OCI-LY7 (cell line): ENCODE results near the gene RSU1. TPM values are rescaled to one million over a fixed set of nuclear protein-coding genes. Genes with fewer than 3 reads are reported as not detected.

Experiments used
- BruUV-seq: library from RNA; stranded (reverse); fragments of 400-500 nt; replicated peaks from 2 replicates; lab custom pipeline; 2021; lab: Mats Ljungman, UMichigan
- CTCF ChIA-PET: fragments of 300-600 bp; sonication (Branson Sonifier 250); formaldehyde crosslinking; loops from one replicate; lab custom pipeline; 2022; ENCODE audit warnings: antibody characterized with exemption; ENCODE audit not compliant: unreplicated experiment; lab: Charles Lee
- POLR2A ChIA-PET: fragments of 300-600 bp; sonication (Branson Sonifier 250); formaldehyde crosslinking; loops from one replicate; lab custom pipeline; 2022; ENCODE audit warnings: antibody characterized with exemption; lab: Charles Lee
- DNase-seq: peaks from one replicate; pipeline ENCODE4 v3.0.0-alpha.2; 2015; ENCODE audit warnings: low spot score
- H2AFZ ChIP-seq: fragments of 200-600 bp; sonication (generic), shearing (Covaris generic); 2 replicates; pipeline ENCODE4 v1.6.1; 2014; ENCODE audit warnings: mild to moderate bottlenecking, antibody characterized with exemption, low read length, moderate library complexity
- H3K27ac ChIP-seq: fragments of 200-600 bp; sonication (generic); 2 replicates; pipeline ENCODE4 v1.5.1; 2014; ENCODE audit warnings: mixed run types, low read depth, mild to moderate bottlenecking, moderate library complexity, low read length, inconsistent platforms; ENCODE audit not compliant: poor library complexity, severe bottlenecking
- H3K36me3 ChIP-seq: fragments of 200-600 bp; sonication (generic); 2 replicates; pipeline ENCODE4 v1.6.1; 2014; ENCODE audit warnings: mild to moderate bottlenecking, antibody characterized with exemption, low read length, moderate library complexity, mixed read lengths; ENCODE audit not compliant: insufficient read depth
- H3K4me1 ChIP-seq: fragments of 200-600 bp; sonication (generic); 2 replicates; pipeline ENCODE4 v1.5.1; 2014; ENCODE audit warnings: mild to moderate bottlenecking, low read length; ENCODE audit not compliant: insufficient read depth, poor library complexity, severe bottlenecking
- H3K4me2 ChIP-seq: fragments of 200-600 bp; sonication (generic); 2 replicates; pipeline ENCODE4 v1.6.1; 2014; ENCODE audit warnings: mild to moderate bottlenecking, low read length
- H3K4me3 ChIP-seq: fragments of 200-600 bp; sonication (generic); 2 replicates; pipeline ENCODE4 v1.5.1; 2014; ENCODE audit warnings: mild to moderate bottlenecking, low read depth, low read length; ENCODE audit not compliant: poor library complexity, severe bottlenecking
- H3K79me2 ChIP-seq: fragments of 200-600 bp; sonication (generic); 2 replicates; pipeline ENCODE4 v1.6.1; 2016; ENCODE audit warnings: low read depth, mild to moderate bottlenecking, low read length, moderate library complexity, mixed read lengths; ENCODE audit not compliant: insufficient read depth
- H3K9me2 ChIP-seq: fragments of 200-600 bp; sonication (generic); 2 replicates; pipeline ENCODE4 v1.6.1; 2016; ENCODE audit warnings: mild to moderate bottlenecking, low read length, mixed read lengths; ENCODE audit not compliant: insufficient read depth
- H3K9me3 ChIP-seq: fragments of 200-600 bp; sonication (generic); 2 replicates; pipeline ENCODE4 v1.6.1; 2014; ENCODE audit warnings: mild to moderate bottlenecking, mixed run types, low read length, mixed read lengths
- H4K20me1 ChIP-seq: fragments of 200-600 bp; sonication (generic); 2 replicates; pipeline ENCODE4 v1.6.1; 2014; ENCODE audit warnings: mild to moderate bottlenecking, antibody characterized with exemption, low read length, moderate library complexity, mixed read lengths; ENCODE audit not compliant: insufficient read depth
- CTCF ChIP-seq: fragments of 200-600 bp; sonication (generic); conservative IDR thresholded peaks from 2 replicates; pipeline ENCODE4 v1.5.1; 2014; ENCODE audit warnings: mild to moderate bottlenecking, antibody characterized with exemption, low read length, moderate library complexity, mixed read lengths
- EZH2phosphoT487 ChIP-seq: fragments of 200-600 bp; sonication (generic); IDR thresholded peaks from 2 replicates; pipeline ENCODE4 v1.6.1; 2018; ENCODE audit warnings: low read depth, borderline replicate concordance, mild to moderate bottlenecking, mixed run types, antibody characterized with exemption, low read length, moderate library complexity, mixed read lengths
- intact Hi-C: fragments of 100-400 bp; cut with micrococcal nuclease; formaldehyde crosslinking; loops from one replicate; pipeline ENCODE4 v1.10.0; 2022; ENCODE audit not compliant: unreplicated experiment
- total RNA-seq, 2 experiments: library from RNA; depleted of rRNA in 1 of 2; stranded (reverse); fragments of >200 nt in 1 of 2; shearing (Covaris generic) in 1 of 2; gene quantifications; 2 replicates each; pipeline ENCODE4 v1.2.3, GENCODE V29; 2014 to 2022

Gene RSU1
- total RNA-seq, 2 experiments from 2014 or later, result 25.3 to 31.1 TPM

DNA sequence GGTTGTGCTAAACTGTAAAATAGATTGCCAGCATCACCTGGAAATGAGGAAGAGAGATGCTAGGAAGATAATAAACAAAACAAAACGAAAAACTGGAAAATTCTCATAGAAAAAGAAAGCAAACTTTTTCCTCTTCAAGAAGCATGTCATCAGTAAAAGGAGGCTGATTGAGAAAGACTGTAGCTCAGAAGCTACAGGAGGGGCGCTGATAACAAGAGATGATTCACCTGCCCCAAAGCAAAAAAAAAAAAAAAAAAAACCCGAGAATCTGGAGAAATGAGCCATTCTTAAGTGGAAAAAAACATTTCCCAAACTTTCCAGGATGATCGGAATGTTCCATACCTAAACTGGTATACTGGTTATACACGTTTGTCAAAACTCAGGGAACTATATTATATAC lies 165.1 kb downstream of the RSU1 start:
- CTCF ChIA-PET, result no interaction called here
- POLR2A ChIA-PET, result no interaction called here
- no peaks in the 10 kb centered on the region for H3K36me3 ChIP-seq
- no peak overlapping the region for H3K4me2 ChIP-seq
- H3K79me2 ChIP-seq, result no peaks in the 10 kb centered on the region
- TF ChIP-seq EZH2phosphoT487 (no peak), CTCF (no peak)
- no peaks in the 10 kb centered on the region for H3K4me1 ChIP-seq
- H2AFZ ChIP-seq, result no peak overlapping the region
- H3K4me3 ChIP-seq, result no peak overlapping the region
- H4K20me1 ChIP-seq, result no peaks in the 10 kb centered on the region
- intact Hi-C loops, result no loop called here
- no TSS peak for BruUV-seq
- H3K9me2 ChIP-seq, result no peaks in the 10 kb centered on the region
- no peak overlapping the region for H3K27ac ChIP-seq
- DNase-seq, result no peak
- no peaks in the 10 kb centered on the region for H3K9me3 ChIP-seq

- no peak overlapping the region for H3K4me2 ChIP-seq
- TF ChIP-seq CTCF, result no peak
- no peaks in the 10 kb centered on the region for H3K4me1 ChIP-seq
- no peak overlapping the region for H3K27ac ChIP-seq
- intact Hi-C loops, result no loop called here
- H3K4me3 ChIP-seq, result no peak overlapping the region
- no peaks in the 10 kb centered on the region for H3K9me2 ChIP-seq
- no peak for DNase-seq
- no TSS peak for BruUV-seq
- no peaks in the 10 kb centered on the region for H4K20me1 ChIP-seq
- no peak overlapping the region for H2AFZ ChIP-seq
- ChIA-PET CTCF (no interaction called here), POLR2A (interaction anchor here (0.6 kb wide), 1 partner anchor 113 kb away, joined by 3 read pairs; no protein-coding TSS in a partner anchor)
- no peaks in the 10 kb centered on the region for H3K36me3 ChIP-seq
- H3K79me2 ChIP-seq, result no peaks in the 10 kb centered on the region
- no peaks in the 10 kb centered on the region for H3K9me3 ChIP-seq
Observed at GRCh38 chr10:16649757-16650156, 167.5 kb downstream of the RSU1 start.

DNA sequence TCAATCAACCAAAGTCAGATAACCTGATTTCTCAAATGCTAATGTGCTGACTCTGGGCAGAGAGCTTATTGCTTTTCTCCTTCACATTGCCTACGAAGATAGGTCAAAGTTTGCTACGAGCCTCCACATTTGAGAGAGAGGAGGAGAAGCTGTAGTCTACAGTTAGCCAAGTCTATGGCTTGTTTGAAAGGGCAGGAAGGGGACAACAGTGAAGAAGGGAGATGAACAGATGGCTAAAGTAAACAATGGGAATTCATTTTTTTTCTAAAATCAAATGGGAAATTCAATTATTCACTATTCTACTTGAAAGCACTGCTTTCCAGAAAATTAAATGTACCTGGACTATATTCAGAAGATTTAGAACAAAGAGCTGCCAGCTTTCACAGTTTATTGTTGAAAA lies 168.9 kb downstream of the RSU1 start:
- TF ChIP-seq CTCF, result no peak
- no peak for TF ChIP-seq EZH2phosphoT487
- Histone ChIP-seq H3K9me2 (no peaks in the 10 kb centered on the region), H3K4me1 (no peaks in the 10 kb centered on the region), H3K27ac (no peak overlapping the region), H4K20me1 (no peaks in the 10 kb centered on the region), H3K36me3 (no peaks in the 10 kb centered on the region), H2AFZ (no peak overlapping the region), H3K4me3 (no peak overlapping the region), H3K79me2 (no peaks in the 10 kb centered on the region), H3K9me3 (no peaks in the 10 kb centered on the region), H3K4me2 (no peak overlapping the region)
- CTCF ChIA-PET, result no interaction called here
- DNase-seq, result no peak
- intact Hi-C loops, result no loop called here
- BruUV-seq, result no TSS peak
- POLR2A ChIA-PET, result interaction anchor here (0.6 to 1.5 kb wide), 5 partner anchors 12 to 192 kb away, joined by 3 to 6 read pairs (median 3); no protein-coding TSS in a partner anchor
